Mesodermal cell (in vitro differentiated cells): ENCODE measurements around the gene AVEN.

Experiments used
- H3K27ac ChIP-seq: 2 replicates; pipeline ENCODE4 v1.7.0; 2013; ENCODE audit warnings: mild to moderate bottlenecking, low read depth, low read length, moderate library complexity; ENCODE audit not compliant: severe bottlenecking
- H3K36me3 ChIP-seq: 2 replicates; pipeline ENCODE4 v1.7.1; 2013; ENCODE audit warnings: mild to moderate bottlenecking, low read length, moderate library complexity; ENCODE audit not compliant: control insufficient read depth, insufficient read depth
- H3K4me1 ChIP-seq: one replicate; pipeline ENCODE4 v1.7.1; 2013; ENCODE audit warnings: mild to moderate bottlenecking, low read length; ENCODE audit not compliant: insufficient read depth, control insufficient read depth, poor library complexity, severe bottlenecking
- H3K4me3 ChIP-seq: 2 replicates; pipeline ENCODE4 v1.7.0; 2013; ENCODE audit warnings: low read length, control low read depth, mild to moderate bottlenecking; ENCODE audit not compliant: insufficient read depth, poor library complexity, severe bottlenecking; ENCODE audit errors: extremely low read depth
- H3K9me3 ChIP-seq: 2 replicates; pipeline ENCODE4 v1.7.1; 2013; ENCODE audit warnings: mild to moderate bottlenecking, low read length, moderate library complexity; ENCODE audit not compliant: control insufficient read depth
- whole genome bisulfite sequencing, 2 experiments: methylation state at CpG; one replicate each; pipeline ENCODE4 v1.1.5; 2013; ENCODE audit warnings: missing lambda C conversion rate in 2 of 2; ENCODE audit not compliant: insufficient coverage in 2 of 2; 5-methylcytosine and 5-hydroxymethylcytosine counted together

Gene AVEN

DNA sequence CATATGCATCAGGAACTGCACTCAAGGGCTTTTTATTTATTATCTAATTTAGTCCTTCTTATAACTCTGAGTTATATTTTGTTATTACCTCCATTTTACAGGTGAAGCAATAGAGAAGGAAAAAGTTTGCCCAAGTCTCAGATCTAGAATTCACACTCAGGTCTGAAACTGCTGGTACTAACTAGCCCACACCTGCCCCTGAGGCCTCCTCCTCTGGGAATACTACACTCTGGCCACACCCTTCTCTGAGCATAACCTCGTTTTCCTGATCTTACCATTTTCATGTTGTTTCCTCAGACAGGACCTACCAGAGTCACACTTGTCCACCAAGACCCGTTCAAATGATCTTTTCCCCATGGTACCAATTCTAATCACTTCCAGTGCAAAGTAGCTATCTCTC is 164.8 kb downstream of the AVEN start:
- no peaks in the 10 kb centered on the region for H3K36me3 ChIP-seq
- no peaks in the 10 kb centered on the region for H3K9me3 ChIP-seq
- peaks cover 13% of the 10 kb centered on the region for H3K4me1 ChIP-seq
- WGBS, 2 experiments = 94 to 100% methylated on average over 2 of the region's 2 CpGs
- no peak overlapping the region for H3K4me3 ChIP-seq
- H3K27ac ChIP-seq = no peak overlapping the region

DNA sequence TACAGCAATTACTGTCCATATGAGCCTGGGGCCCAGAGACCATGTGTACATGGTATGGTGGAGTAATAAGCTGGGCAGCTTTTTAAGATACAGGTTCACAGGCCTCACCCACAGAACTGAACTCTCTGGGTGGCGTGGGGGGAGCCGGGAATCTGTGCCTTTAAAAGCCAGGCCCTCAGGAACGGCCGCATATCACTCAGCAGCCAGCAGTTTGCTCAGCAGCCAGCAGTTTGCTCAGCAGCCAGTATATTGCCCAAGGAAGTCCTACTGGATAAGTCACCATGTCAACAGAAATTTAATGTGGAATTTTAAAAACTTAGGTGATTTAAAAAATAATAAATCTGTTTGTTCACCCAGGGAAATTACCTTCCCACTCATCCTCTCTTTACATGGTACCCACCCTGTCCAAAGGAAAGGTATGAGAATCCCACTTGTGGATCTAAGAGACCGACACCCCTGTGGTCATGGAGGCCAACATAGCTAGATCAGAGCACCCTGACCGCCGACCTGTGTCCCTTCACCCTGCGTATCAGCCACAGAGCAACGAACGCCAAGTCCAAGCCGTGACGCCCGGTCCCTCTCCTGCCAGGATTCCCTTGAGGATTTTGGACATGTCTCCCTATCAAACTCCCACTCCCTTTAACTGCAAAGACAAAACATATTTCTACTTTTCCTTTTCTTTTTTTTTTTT is 166.4 kb downstream of the AVEN start:
- Histone ChIP-seq H3K9me3 (no peaks in the 10 kb centered on the region), H3K27ac (peak overlapping the region; percentile 29), H3K36me3 (peaks cover 1% of the 10 kb centered on the region), H3K4me1 (peaks cover 17% of the 10 kb centered on the region), H3K4me3 (no peak overlapping the region)
- 73 to 83% methylated on average over 9 to 12 of the region's 13 CpGs for WGBS, 2 experiments

DNA sequence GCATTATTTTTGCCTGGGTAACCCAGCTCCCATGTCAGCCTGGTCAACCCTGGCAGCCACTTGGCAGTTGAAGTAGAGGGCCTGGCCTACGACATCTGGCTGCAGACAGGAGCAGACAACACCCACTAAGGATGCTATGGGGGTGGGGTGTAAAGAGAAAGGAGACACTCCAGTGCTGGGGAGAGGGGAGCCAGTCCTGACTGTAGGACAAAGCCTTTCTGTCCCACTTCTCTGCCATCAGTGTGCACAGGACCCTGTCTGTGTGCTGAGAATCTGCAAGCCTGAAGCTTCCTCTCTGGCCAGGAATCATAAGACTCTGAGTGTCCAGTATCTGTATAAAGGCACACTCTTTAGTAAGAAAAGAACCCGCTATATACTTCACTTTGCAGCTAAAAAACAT is 167.0 kb downstream of the AVEN start:
- H3K4me3 ChIP-seq = no peak overlapping the region
- H3K4me1 ChIP-seq = peaks cover 23% of the 10 kb centered on the region
- WGBS, 2 experiments = no CpG with 5 or more reads among the region's 2 CpGs
- no peaks in the 10 kb centered on the region for H3K9me3 ChIP-seq
- peak overlapping the region; percentile 29 for H3K27ac ChIP-seq
- peaks cover 6% of the 10 kb centered on the region for H3K36me3 ChIP-seq

- Histone ChIP-seq H3K27ac (peak overlapping the region; percentile 41), H3K4me1 (peaks cover 29% of the 10 kb centered on the region), H3K9me3 (no peaks in the 10 kb centered on the region), H3K36me3 (peaks cover 12% of the 10 kb centered on the region), H3K4me3 (no peak overlapping the region)
- 86 to 94% methylated on average over 2 to 3 of the region's 3 CpGs for WGBS, 2 experiments
Measured at GRCh38 chr15:33866101-33866737, 172.8 kb downstream of the AVEN start.

DNA sequence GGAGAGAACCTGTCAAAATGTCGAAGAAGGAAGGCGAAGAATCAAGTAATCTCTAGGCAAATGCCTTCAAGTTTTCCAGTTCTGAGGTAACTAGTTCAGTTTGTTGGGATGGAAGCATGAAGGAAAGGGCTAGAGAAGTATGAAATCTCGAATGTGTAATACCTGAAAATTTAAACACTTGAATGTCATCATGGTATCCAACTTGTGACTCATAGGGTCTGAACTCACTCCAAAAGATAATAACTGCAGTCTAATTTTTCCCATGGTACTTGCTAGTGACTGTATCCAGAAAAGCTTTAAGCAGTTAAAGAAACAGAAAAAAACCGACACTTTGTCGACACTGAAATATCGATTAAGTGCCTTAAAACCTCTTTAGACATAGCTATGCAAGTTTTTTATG is 173.6 kb downstream of the AVEN start:
- whole genome bisulfite sequencing, 2 experiments = 95 to 97% methylated on average over 4 to 6 of the region's 6 CpGs
- no peaks in the 10 kb centered on the region for H3K9me3 ChIP-seq

DNA sequence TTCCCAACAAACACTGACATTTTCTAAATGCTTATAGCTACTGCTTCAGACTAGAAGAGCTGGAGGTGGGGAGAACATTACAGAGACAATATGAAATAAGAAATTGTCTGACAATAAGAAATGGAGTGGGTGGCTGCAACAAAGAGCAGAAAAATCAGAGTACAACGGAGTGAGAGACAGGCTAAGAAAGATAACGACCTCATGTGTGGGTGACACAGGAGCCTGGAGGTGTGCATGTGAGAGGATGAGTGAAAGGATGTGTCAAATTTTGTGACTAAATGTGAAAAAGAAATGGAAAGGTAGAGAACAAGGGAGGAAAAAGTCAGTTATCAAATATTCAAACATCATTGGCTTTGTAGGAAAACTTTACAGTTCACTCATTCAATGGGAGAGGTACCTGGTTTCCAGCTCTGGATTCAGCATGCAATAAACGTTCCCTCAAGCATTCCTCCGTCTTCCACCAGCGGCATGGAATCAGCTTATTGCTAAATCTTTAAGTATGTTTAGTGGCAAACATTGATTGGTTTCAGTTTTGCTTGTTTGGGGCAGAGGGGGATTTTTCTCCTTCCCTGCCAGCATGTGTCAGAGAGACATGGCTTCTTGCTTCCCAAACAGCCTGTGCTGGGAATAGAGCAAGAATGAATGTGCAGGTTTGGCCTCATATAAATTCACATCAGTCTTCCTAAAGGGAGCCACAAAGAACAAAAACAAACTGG is 174.5 kb downstream of the AVEN start:
- 98% methylated on average over 5 of the region's 5 CpGs for WGBS, 2 experiments
- no peak overlapping the region for H3K4me3 ChIP-seq
- H3K9me3 ChIP-seq = no peaks in the 10 kb centered on the region
- no peak overlapping the region for H3K27ac ChIP-seq
- peaks cover 12% of the 10 kb centered on the region for H3K36me3 ChIP-seq
- H3K4me1 ChIP-seq = peaks cover 41% of the 10 kb centered on the region

More for the DNA sequence above, 173.6 kb downstream of the AVEN start:
- H3K36me3 ChIP-seq = peaks cover 12% of the 10 kb centered on the region
- peak overlapping the region; percentile 41 for H3K27ac ChIP-seq
- no peak overlapping the region for H3K4me3 ChIP-seq
- H3K4me1 ChIP-seq = peaks cover 33% of the 10 kb centered on the region

GRCh38 chr15:33860754-33861153 is 178.2 kb downstream of the AVEN start:
- Histone ChIP-seq H3K9me3 (no peaks in the 10 kb centered on the region), H3K36me3 (peaks cover 17% of the 10 kb centered on the region), H3K4me1 (peaks cover 24% of the 10 kb centered on the region), H3K27ac (peak overlapping the region; percentile 81), H3K4me3 (no peak overlapping the region)
- 100% methylated on average over 1 of the region's 3 CpGs; no CpG with 5 or more reads in 1 of the 2 experiments for WGBS, 2 experiments

- Histone ChIP-seq H3K4me1 (peaks cover 17% of the 10 kb centered on the region), H3K27ac (no peak overlapping the region), H3K36me3 (peaks cover 14% of the 10 kb centered on the region), H3K4me3 (no peak overlapping the region), H3K9me3 (no peaks in the 10 kb centered on the region)
- WGBS, 2 experiments = no CpG with 5 or more reads among the region's 1 CpG
Measured at GRCh38 chr15:33859992-33860545, 178.9 kb downstream of the AVEN start.

GRCh38 chr15:33858836-33859235 is 180.2 kb downstream of the AVEN start:
- WGBS, 2 experiments = 88 to 97% methylated on average over 5 of the region's 6 CpGs
- no peak overlapping the region for H3K4me3 ChIP-seq
- H3K9me3 ChIP-seq = no peaks in the 10 kb centered on the region
- H3K27ac ChIP-seq = no peak overlapping the region
- H3K4me1 ChIP-seq = peaks cover 16% of the 10 kb centered on the region
- H3K36me3 ChIP-seq = peaks cover 14% of the 10 kb centered on the region

GRCh38 chr15:33857726-33858125 is 181.3 kb downstream of the AVEN start:
- 95 to 100% methylated on average over 8 to 9 of the region's 13 CpGs for WGBS, 2 experiments
- H3K36me3 ChIP-seq = peaks cover 14% of the 10 kb centered on the region
- H3K4me1 ChIP-seq = peaks cover 25% of the 10 kb centered on the region
- H3K9me3 ChIP-seq = no peaks in the 10 kb centered on the region
- H3K4me3 ChIP-seq = no peak overlapping the region
- no peak overlapping the region for H3K27ac ChIP-seq
